ENCODE data around the gene RRP8. TPM values are rescaled to one million over a fixed set of nuclear protein-coding genes. Genes with fewer than 3 reads are reported as not detected.

RRP8 gene
- total RNA-seq, 1 experiment from 2014 or later, result 16.0 TPM

GRCh38 chr11:6608726-6609501 is 5.5 kb upstream of the RRP8 start:
- no peak overlapping the region for H3K4ac ChIP-seq (ENCODE audit: low read depth, low read length)
- H2BK15ac ChIP-seq (ENCODE audit: low read depth, low read length), result no peak overlapping the region
- no peaks in the 10 kb centered on the region for H3K79me1 ChIP-seq (ENCODE audit: insufficient read depth, low read depth, low read length, poor library complexity, severe bottlenecking)
- H3K27me3 ChIP-seq (ENCODE audit: insufficient read depth, low read length), result no peaks in the 10 kb centered on the region
- WGBS (ENCODE audit: extremely low coverage, insufficient read length, low lambda C conversion rate), result no CpG with 5 or more reads among the region's 14 CpGs
- H3K23ac ChIP-seq (ENCODE audit: insufficient read length, low read depth, low read length), result no peak overlapping the region
- H3K14ac ChIP-seq (ENCODE audit: insufficient read depth, low read length), result no peak overlapping the region
- no peak overlapping the region for H3K9ac ChIP-seq (ENCODE audit: extremely low read depth, insufficient read length, low read length)
- H4K8ac ChIP-seq (replicated peaks; ENCODE audit: insufficient read length, low read depth, low read length), result no peak overlapping the region
- H3K36me3 Mint-ChIP-seq (ENCODE audit: insufficient read depth in 1 of 3, low read depth in 3 of 3), result peaks cover 32 to 51% (median 46%) of the 10 kb centered on the region in 3 experiments; a peak in 6 of 7 replicates
- no peak overlapping the region for H2BK20ac ChIP-seq (ENCODE audit: low read depth, low read length, poor library complexity, severe bottlenecking)
- H2AFZ ChIP-seq (ENCODE audit: low read length), result no peak overlapping the region
- no peak overlapping the region for H3K56ac ChIP-seq (ENCODE audit: insufficient read length, low read depth, low read length)
- no peaks in the 10 kb centered on the region for H3K9me3 Mint-ChIP-seq
- H3K9me3 ChIP-seq (ENCODE audit: control insufficient read depth, low read depth, low read length), result no peaks in the 10 kb centered on the region
- no peak overlapping the region for H3T11ph ChIP-seq (ENCODE audit: low read length)
- no peak overlapping the region for H3K18ac ChIP-seq (ENCODE audit: insufficient read length, low read depth, low read length)
- H3K27ac Mint-ChIP-seq, result peak overlapping the region in 2 of 3 experiments; percentile 22 to 65; a peak in 2 of 7 replicates
- H3K27me3 Mint-ChIP-seq (ENCODE audit: low read depth), result no peaks in the 10 kb centered on the region; the same call in 1 of the 2 replicates
- H4K20me1 ChIP-seq (ENCODE audit: control insufficient read depth, insufficient read depth, insufficient read length), result no peaks in the 10 kb centered on the region
- H2BK12ac ChIP-seq (ENCODE audit: insufficient read length, low read depth, low read length), result no peak overlapping the region
- H2AK5ac ChIP-seq (ENCODE audit: insufficient read length, low read length), result no peak overlapping the region
- H2BK5ac ChIP-seq (ENCODE audit: insufficient read length, low read length), result no peak overlapping the region
- H3K4me1 Mint-ChIP-seq, result peaks cover 24% of the 10 kb centered on the region in 2 experiments
- no peak overlapping the region for H3K27ac ChIP-seq (ENCODE audit: insufficient read length, low read depth, low read length)
- DNase-seq, result peak; percentile 20
- H3K4me2 ChIP-seq (ENCODE audit: insufficient read depth, insufficient read length, low read length), result no peak overlapping the region
- no peaks in the 10 kb centered on the region for H3K79me2 ChIP-seq (ENCODE audit: insufficient read depth, low read length)
- no peak for TF ChIP-seq CTCF (conservative IDR thresholded peaks at IDR 0.05)
- H4K5ac ChIP-seq (ENCODE audit: insufficient read length, low read depth, low read length), result no peak overlapping the region
- H3K4me1 ChIP-seq (ENCODE audit: insufficient read depth, low read length), result no peaks in the 10 kb centered on the region; the same call in 1 of the 2 replicates
- peaks cover 19% of the 10 kb centered on the region for H3K23me2 ChIP-seq (ENCODE audit: insufficient read length, low read depth, low read length, poor library complexity, severe bottlenecking)
- H3K4me3 Mint-ChIP-seq, result peak overlapping the region in 1 of 2 experiments; percentile 31; a peak in 2 of 5 replicates
- no peak overlapping the region for H2BK120ac ChIP-seq (ENCODE audit: low read depth, low read length, poor library complexity, severe bottlenecking)
- H4K91ac ChIP-seq (ENCODE audit: insufficient read length, low read depth, low read length), result no peak overlapping the region
